ENCODE data around the gene MT1M.

Gene MT1M

DNA sequence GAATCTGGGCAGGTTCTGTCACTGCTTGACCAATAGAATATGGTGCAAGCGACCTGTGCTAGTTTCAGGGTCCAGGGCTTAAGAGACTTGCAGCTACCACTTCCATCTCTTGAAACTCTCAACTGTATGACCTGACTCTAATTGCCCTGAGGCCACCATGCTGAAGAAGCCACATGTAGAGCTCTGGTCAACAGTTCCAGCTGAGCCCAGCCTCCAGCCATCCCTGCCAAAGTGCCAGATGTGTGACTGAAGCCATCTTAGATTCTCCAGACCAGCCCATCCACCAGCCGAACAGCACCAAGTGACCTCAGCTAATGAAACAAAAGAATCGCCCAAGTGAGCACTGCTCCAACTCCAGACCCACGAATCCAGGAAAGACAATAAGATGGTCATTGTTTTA, 27.5 kb upstream of the MT1M start:
- no peak overlapping the region for H3K4me3 ChIP-seq (ENCODE audit: low read depth, low read length)
- DNase-seq (ENCODE audit: low read depth) = no peak
- TF ChIP-seq, protein P1, sequence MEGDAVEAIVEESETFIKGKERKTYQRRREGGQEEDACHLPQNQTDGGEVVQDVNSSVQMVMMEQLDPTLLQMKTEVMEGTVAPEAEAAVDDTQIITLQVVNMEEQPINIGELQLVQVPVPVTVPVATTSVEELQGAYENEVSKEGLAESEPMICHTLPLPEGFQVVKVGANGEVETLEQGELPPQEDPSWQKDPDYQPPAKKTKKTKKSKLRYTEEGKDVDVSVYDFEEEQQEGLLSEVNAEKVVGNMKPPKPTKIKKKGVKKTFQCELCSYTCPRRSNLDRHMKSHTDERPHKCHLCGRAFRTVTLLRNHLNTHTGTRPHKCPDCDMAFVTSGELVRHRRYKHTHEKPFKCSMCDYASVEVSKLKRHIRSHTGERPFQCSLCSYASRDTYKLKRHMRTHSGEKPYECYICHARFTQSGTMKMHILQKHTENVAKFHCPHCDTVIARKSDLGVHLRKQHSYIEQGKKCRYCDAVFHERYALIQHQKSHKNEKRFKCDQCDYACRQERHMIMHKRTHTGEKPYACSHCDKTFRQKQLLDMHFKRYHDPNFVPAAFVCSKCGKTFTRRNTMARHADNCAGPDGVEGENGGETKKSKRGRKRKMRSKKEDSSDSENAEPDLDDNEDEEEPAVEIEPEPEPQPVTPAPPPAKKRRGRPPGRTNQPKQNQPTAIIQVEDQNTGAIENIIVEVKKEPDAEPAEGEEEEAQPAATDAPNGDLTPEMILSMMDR (IDR thresholded peaks at IDR 0.05; ENCODE audit: insufficient read depth, low read depth, low read length, missing control alignments) = no peak

DNA sequence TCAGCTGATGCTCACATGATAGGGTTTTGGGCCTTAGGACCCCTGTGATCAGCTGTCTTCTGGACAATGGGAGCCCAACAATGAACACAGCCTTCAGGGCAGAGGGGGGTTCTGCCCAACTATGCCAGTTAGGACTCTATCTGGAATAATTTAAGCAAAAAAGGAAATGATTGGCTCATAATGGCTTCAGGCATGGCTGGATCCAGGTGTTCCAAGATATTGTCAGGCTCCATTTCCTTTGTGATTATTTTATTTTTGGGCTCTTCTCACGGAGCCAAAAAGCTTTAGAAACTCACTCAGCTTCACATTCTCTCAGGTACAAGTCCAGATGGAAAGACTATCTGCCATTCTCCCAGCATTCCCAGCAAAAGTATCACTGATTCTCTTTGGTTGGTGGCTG, 27.0 kb upstream of the MT1M start:
- no peak overlapping the region for H3K4me3 ChIP-seq (ENCODE audit: low read depth, low read length)
- TF ChIP-seq, protein P1 (IDR thresholded peaks at IDR 0.05; ENCODE audit: insufficient read depth, low read depth, low read length, missing control alignments) = no peak
- DNase-seq (ENCODE audit: low read depth) = no peak

DNA sequence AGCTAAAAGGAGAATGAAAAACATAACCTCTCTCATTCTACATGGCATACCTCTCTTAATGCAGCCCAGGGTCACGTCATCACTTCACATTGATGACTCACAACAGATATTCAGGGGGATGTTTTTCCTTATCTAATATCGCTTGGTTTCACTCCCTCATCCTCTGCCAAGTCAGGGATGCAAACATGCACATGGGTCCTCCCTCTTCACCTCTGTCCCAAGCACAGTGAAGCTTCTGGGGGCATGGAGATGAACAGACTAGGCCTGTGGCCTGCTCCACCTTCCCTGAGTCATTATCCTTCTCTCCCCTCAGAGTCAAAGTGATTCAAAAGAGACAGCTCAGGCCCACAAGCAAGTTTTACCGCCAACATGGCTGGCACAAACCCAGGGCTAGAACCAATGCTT, 26.4 kb upstream of the MT1M start:
- DNase-seq (ENCODE audit: low read depth) = no peak

DNA sequence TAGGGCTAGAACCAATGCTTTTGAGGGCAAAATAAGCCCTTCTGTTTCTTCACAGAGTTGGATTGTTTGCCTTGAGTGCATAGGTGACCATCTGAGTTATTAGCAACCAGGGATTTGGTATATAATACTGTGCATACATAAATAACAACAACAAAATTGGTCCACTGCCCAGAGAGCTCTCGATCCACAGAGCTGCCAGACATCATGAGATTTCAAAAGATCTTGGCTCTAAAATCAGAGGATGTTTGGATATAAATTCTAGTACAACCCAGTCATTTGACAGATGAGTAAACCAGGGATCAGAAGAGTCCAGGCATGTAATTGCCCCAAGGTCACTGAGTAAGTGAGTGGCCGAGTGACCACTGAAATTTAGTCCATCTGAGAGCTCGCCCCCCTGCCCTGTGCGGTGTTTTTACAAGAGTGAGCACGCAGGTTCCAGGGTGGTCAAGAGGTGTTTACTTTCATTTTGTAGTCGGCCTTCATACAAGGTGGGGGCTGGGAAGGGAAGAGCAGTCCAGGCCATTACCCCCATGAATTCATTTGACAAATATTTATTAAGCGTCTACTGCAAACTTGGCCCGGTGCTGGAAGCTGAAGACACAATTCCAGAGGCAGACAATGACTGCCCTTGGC, 25.9 kb upstream of the MT1M start:
- DNase-seq (ENCODE audit: low read depth) = no peak
- H3K4me3 ChIP-seq (ENCODE audit: low read depth, low read length) = no peak overlapping the region
- TF ChIP-seq, protein P1 (IDR thresholded peaks at IDR 0.05; ENCODE audit: insufficient read depth, low read depth, low read length, missing control alignments) = no peak

More for the DNA sequence above, 26.4 kb upstream of the MT1M start:
- no peak overlapping the region for H3K4me3 ChIP-seq (ENCODE audit: low read depth, low read length)
- TF ChIP-seq, protein P1 (IDR thresholded peaks at IDR 0.05; ENCODE audit: insufficient read depth, low read depth, low read length, missing control alignments) = no peak

DNA sequence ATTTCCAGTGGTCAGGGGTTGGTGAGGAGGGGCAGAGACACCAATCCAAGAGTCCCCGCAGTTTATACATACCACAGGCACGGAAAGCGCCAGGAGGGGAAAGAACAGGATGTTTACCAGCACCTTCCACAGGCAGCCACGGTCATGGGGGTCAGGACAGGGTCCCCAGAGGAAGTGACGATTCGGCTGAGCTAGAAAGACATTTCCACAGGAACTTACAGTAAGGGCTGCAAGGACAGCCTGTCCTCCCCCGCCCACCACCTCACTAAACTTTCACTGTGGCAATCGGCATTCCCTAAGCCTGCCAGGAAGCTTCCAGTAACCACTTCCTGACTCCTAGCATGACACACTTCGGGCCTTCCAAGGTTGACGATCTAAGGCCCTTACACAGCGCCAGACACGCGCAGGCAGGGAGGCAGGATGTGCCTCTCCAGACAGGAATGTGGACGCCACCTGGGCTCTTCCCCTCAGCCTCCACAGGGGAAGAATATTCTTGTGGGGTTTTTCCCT, 25.3 kb upstream of the MT1M start:
- no peak for DNase-seq (ENCODE audit: low read depth)
- no peak overlapping the region for H3K4me3 ChIP-seq (ENCODE audit: low read depth, low read length)
- TF ChIP-seq, protein P1 (IDR thresholded peaks at IDR 0.05; ENCODE audit: insufficient read depth, low read depth, low read length, missing control alignments) = no peak

DNA sequence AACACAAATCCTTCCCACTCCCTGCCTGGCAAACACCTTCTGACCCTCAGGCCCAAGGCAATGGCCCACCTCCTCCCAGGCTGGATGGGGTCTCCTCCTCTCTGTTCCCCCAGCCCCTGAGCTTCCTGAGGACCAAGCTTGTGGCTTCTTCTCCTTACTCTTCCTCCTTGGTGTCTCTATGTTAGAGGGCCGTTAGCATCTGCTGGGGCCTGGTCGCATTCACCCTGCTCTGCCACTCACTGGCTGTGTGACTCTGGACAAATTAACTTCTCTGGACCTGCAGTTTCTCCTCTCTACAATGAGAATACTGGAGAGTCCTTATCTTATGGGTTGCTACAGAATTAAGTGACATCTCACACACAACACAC, 24.8 kb upstream of the MT1M start:
- H3K4me3 ChIP-seq (ENCODE audit: low read depth, low read length) = no peak overlapping the region
- DNase-seq (ENCODE audit: low read depth) = no peak
- TF ChIP-seq, protein P1 (IDR thresholded peaks at IDR 0.05; ENCODE audit: insufficient read depth, low read depth, low read length, missing control alignments) = no peak

Measured in GM12865 (cell line).